A549 (cell line): Measurements from ENCODE around the gene ABCB11. TPM values are rescaled to one million over a fixed set of nuclear protein-coding genes. Genes with fewer than 3 reads are reported as not detected.

ENCODE experiments used
- ATAC-seq, 2 experiments: fragments of 200-7000 bp in 1 of 2; fragments of >200 bp in 1 of 2; cut with Nextera tagmentation in 1 of 2; cut with Tn5 transposase in 1 of 2; 3 replicates each; pipeline versions ENCODE4 v1.8.0 to v1.9.1; 2018 to 2020; ENCODE audit warnings: mild to moderate bottlenecking in 1 of 2, moderate library complexity in 1 of 2
- CTCF ChIA-PET: fragments of 300-600 bp; sonication (Branson Sonifier 250); formaldehyde crosslinking; extraction: SDS; loops from one replicate; lab custom pipeline; 2021; ENCODE audit warnings: antibody characterized with exemption, inconsistent platforms; lab: Yijun Ruan, JAX
- POLR2A ChIA-PET: fragments of 350-600 bp; formaldehyde crosslinking; extraction: SDS; loops from one replicate; lab custom pipeline; 2021; ENCODE audit warnings: antibody characterized with exemption, inconsistent platforms; lab: Yijun Ruan, JAX
- DNase-seq, 2 experiments: peaks; one replicate each; pipeline versions ENCODE4 v3.0.0 to v3.0.0-alpha.2; 2011 to 2016; ENCODE audit warnings: low read depth in 1 of 2, low spot score in 1 of 2
- FAIRE-seq: peaks from 2 replicates; lab custom pipeline; 2011; peaks lifted over from hg19 to GRCh38; lab: Jason Lieb, UNC
- H3K27ac ChIP-seq, 2 experiments: fragments of >200 bp; sonication (Bioruptor Twin); formaldehyde crosslinking; 3 replicates each; pipeline ENCODE4 v1.5.1; 2016 to 2017
- H3K4me1 ChIP-seq: fragments of >200 bp; sonication (Bioruptor Twin); formaldehyde crosslinking; 3 replicates; pipeline ENCODE4 v1.6.1; 2016
- H3K4me2 ChIP-seq: fragments of >200 bp; sonication (Bioruptor Twin); formaldehyde crosslinking; 3 replicates; pipeline ENCODE4 v1.6.1; 2016
- H3K4me3 ChIP-seq: fragments of >200 bp; sonication (Bioruptor Twin); formaldehyde crosslinking; 3 replicates; pipeline ENCODE4 v1.5.1; 2016
- H3K9me3 ChIP-seq: fragments of >200 bp; sonication (Bioruptor Twin); formaldehyde crosslinking; 3 replicates; pipeline ENCODE4 v1.6.1; 2016
- BHLHE40 ChIP-seq: IDR thresholded peaks from 2 replicates; pipeline ENCODE4 v1.6.1; 2012; ENCODE audit warnings: low read depth, low read length, inconsistent platforms
- CBX2 ChIP-seq: fragments of 200-600 bp; sonication (generic); IDR thresholded peaks from 2 replicates; pipeline ENCODE4 v1.6.1; 2016; ENCODE audit warnings: low read depth, mild to moderate bottlenecking, borderline replicate concordance
- CBX8 ChIP-seq: fragments of 200-600 bp; sonication (generic); IDR thresholded peaks from 2 replicates; pipeline ENCODE4 v1.6.1; 2016
- EHMT2 ChIP-seq: fragments of 200-600 bp; sonication (generic); IDR thresholded peaks from 2 replicates; pipeline ENCODE4 v1.6.1; 2016; ENCODE audit warnings: antibody characterized with exemption, low read depth, mild to moderate bottlenecking, moderate library complexity
- GATA3 ChIP-seq: IDR thresholded peaks from 2 replicates; pipeline ENCODE4 v1.6.1; 2012; ENCODE audit warnings: borderline replicate concordance
- HOXB13 ChIP-seq: fragments of 250-450 bp; sonication (Bioruptor Pico); IDR thresholded peaks from 2 replicates; pipeline ENCODE4 v1.5.0; 2020; ENCODE audit warnings: low read depth, mild to moderate bottlenecking, moderate library complexity
- HOXB5 ChIP-seq: fragments of 250-450 bp; sonication (Bioruptor Pico); IDR thresholded peaks from 2 replicates; pipeline ENCODE4 v1.5.0; 2020; ENCODE audit warnings: mild to moderate bottlenecking, moderate library complexity
- JUNB ChIP-seq: fragments of >200 bp; sonication (Bioruptor Twin); formaldehyde crosslinking; IDR thresholded peaks from 2 replicates; pipeline ENCODE4 v1.6.1; 2016
- MAFK ChIP-seq: fragments of 450-650 bp; IDR thresholded peaks from 2 replicates; pipeline ENCODE4 v1.6.1; 2014; ENCODE audit not compliant: partially characterized antibody
- MAZ ChIP-seq: fragments of 150-350 bp; IDR thresholded peaks from 2 replicates; pipeline ENCODE4 v1.6.1; 2014; ENCODE audit warnings: antibody characterized with exemption, low read depth, low read length, borderline replicate concordance
- NFE2L2 ChIP-seq: fragments of 150-350 bp; conservative IDR thresholded peaks from 2 replicates; pipeline ENCODE4 v1.6.1; 2014; ENCODE audit warnings: low read length
- NPAS2 ChIP-seq: fragments of 250-450 bp; sonication (Bioruptor Pico); IDR thresholded peaks from 2 replicates; pipeline ENCODE4 v1.8.0; 2022; ENCODE audit warnings: mild to moderate bottlenecking, moderate library complexity, borderline replicate concordance
- NR3C1 ChIP-seq: fragments of >200 bp; sonication (Bioruptor Twin); formaldehyde crosslinking; IDR thresholded peaks from 3 replicates; pipeline ENCODE4 v1.6.1; 2017
- PHF8 ChIP-seq: fragments of 200-600 bp; sonication (generic); IDR thresholded peaks from 2 replicates; pipeline ENCODE4 v1.6.1; 2016; ENCODE audit warnings: low read depth, mild to moderate bottlenecking, antibody characterized with exemption, moderate library complexity, borderline replicate concordance
- RAD21 ChIP-seq, 2 experiments: fragments of >200 bp in 1 of 2; sonication (Bioruptor Twin) in 1 of 2; formaldehyde crosslinking in 1 of 2; IDR thresholded peaks in 1 of 2; conservative IDR thresholded peaks in 1 of 2; 2 replicates in 1 of 2; 3 replicates in 1 of 2; pipeline ENCODE4 v1.6.1; 2012 to 2018; ENCODE audit warnings: inconsistent platforms in 1 of 2
- RCOR1 ChIP-seq: fragments of 150-350 bp; IDR thresholded peaks from 2 replicates; pipeline ENCODE4 v1.6.1; 2014; ENCODE audit warnings: antibody characterized with exemption, low read length, low read depth
- TFCP2L1 ChIP-seq: fragments of 250-450 bp; sonication (Bioruptor Pico); IDR thresholded peaks from 2 replicates; pipeline ENCODE4 v1.5.0; 2021; ENCODE audit warnings: mild to moderate bottlenecking
- TP53 ChIP-seq: fragments of 250-450 bp; sonication (Bioruptor Pico); IDR thresholded peaks from 2 replicates; pipeline ENCODE4 v1.5.0; 2021; ENCODE audit warnings: mild to moderate bottlenecking, moderate library complexity
- ZFP36 ChIP-seq: fragments of 450-650 bp; IDR thresholded peaks from 2 replicates; pipeline ENCODE4 v1.6.1; 2014; ENCODE audit warnings: borderline replicate concordance; ENCODE audit not compliant: partially characterized antibody
- ZNF302 ChIP-seq: fragments of 250-450 bp; sonication (Bioruptor Pico); IDR thresholded peaks from 2 replicates; pipeline ENCODE4 v1.9.0; 2021; ENCODE audit warnings: inconsistent platforms, mild to moderate bottlenecking, moderate library complexity
- WGBS: methylation state at CpG from one replicate; pipeline ENCODE4 v1.1.6; 2017; ENCODE audit errors: missing lambda C conversion rate; 5-methylcytosine and 5-hydroxymethylcytosine counted together
- polyA plus RNA-seq, 4 experiments: library from polyadenylated mRNA; depleted of rRNA in 3 of 4; stranded (reverse); fragments of >200 nt; fragmentation: RNase III in 1 of 4; extraction: RNeasy Plus Mini Kit Qiagen cat#74134 plus additional on column Dnase treatment in 1 of 4; gene quantifications; 2 replicates in 3 of 4; 3 replicates in 1 of 4; pipeline ENCODE4 v1.2.3, GENCODE V29; 2011 to 2017
- TF ChIP-seq, protein P1 (sequence below): IDR thresholded peaks from 2 replicates; pipeline ENCODE4 v1.6.1; 2012
- TF ChIP-seq, protein P2 (sequence below): fragments of 200-600 bp; sonication (generic); IDR thresholded peaks from 2 replicates; pipeline ENCODE4 v1.6.1; 2016; ENCODE audit warnings: antibody characterized with exemption, mild to moderate bottlenecking, moderate library complexity
- TF ChIP-seq, protein P3 (sequence below): fragments of 250-450 bp; sonication (Bioruptor Pico); IDR thresholded peaks from 2 replicates; pipeline ENCODE4 v1.5.0; 2020; ENCODE audit warnings: low read depth, mild to moderate bottlenecking, moderate library complexity
- TF ChIP-seq, protein P4 (sequence below): fragments of 450-650 bp; IDR thresholded peaks from 2 replicates; pipeline ENCODE4 v1.6.1; 2014; ENCODE audit warnings: antibody characterized with exemption
- TF ChIP-seq, protein P5 (sequence below): fragments of 250-450 bp; sonication (Bioruptor Pico); IDR thresholded peaks from 2 replicates; pipeline ENCODE4 v1.5.0; 2021; ENCODE audit warnings: mild to moderate bottlenecking, moderate library complexity, borderline replicate concordance
- TF ChIP-seq, protein P6 (sequence below): fragments of >200 bp; sonication (Bioruptor Twin); formaldehyde crosslinking; IDR thresholded peaks from 3 replicates; pipeline ENCODE4 v1.6.1; 2016
- TF ChIP-seq, protein P7 (sequence below): fragments of >200 bp; sonication (Bioruptor Twin); formaldehyde crosslinking; IDR thresholded peaks from 2 replicates; pipeline ENCODE4 v1.6.1; 2016

ABCB11 gene
- polyA plus RNA-seq, 2 of the 4 experiments (the other 2 are of a cell fraction): not detected

DNA sequence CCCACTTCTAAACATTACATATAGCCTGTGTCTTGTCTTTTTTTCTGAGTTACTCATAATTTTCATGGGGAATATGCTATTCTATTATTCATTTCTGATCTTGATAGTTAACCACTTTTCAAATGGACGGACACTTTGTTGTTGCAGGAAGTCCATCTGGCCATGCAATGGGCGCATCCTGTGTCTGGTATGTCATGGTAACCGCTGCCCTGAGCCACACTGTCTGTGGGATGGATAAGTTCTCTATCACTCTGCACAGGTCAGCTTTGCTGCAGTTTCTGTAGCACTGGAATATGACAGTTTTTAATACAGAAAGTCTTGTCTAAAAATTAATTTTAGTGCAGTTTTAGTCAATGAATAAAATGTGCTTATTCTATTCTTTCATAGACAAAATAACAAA lies 126.8 kb downstream of the ABCB11 start:
- FAIRE-seq (no peak), ATAC-seq (no peak), DNase-seq (no peak)
- Histone ChIP-seq H3K9me3 (no peaks in the 10 kb centered on the region), H3K4me3 (no peak overlapping the region), H3K4me1 (no peaks in the 10 kb centered on the region), H3K27ac (no peak overlapping the region), H3K4me2 (no peak overlapping the region)
- POLR2A ChIA-PET: no interaction called here
- TF ChIP-seq, protein P1, sequence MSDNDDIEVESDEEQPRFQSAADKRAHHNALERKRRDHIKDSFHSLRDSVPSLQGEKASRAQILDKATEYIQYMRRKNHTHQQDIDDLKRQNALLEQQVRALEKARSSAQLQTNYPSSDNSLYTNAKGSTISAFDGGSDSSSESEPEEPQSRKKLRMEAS: no peak
- TF ChIP-seq NR3C1: no peak
- no peak for TF ChIP-seq JUNB
- no peak for TF ChIP-seq MAFK
- TF ChIP-seq, protein P2, sequence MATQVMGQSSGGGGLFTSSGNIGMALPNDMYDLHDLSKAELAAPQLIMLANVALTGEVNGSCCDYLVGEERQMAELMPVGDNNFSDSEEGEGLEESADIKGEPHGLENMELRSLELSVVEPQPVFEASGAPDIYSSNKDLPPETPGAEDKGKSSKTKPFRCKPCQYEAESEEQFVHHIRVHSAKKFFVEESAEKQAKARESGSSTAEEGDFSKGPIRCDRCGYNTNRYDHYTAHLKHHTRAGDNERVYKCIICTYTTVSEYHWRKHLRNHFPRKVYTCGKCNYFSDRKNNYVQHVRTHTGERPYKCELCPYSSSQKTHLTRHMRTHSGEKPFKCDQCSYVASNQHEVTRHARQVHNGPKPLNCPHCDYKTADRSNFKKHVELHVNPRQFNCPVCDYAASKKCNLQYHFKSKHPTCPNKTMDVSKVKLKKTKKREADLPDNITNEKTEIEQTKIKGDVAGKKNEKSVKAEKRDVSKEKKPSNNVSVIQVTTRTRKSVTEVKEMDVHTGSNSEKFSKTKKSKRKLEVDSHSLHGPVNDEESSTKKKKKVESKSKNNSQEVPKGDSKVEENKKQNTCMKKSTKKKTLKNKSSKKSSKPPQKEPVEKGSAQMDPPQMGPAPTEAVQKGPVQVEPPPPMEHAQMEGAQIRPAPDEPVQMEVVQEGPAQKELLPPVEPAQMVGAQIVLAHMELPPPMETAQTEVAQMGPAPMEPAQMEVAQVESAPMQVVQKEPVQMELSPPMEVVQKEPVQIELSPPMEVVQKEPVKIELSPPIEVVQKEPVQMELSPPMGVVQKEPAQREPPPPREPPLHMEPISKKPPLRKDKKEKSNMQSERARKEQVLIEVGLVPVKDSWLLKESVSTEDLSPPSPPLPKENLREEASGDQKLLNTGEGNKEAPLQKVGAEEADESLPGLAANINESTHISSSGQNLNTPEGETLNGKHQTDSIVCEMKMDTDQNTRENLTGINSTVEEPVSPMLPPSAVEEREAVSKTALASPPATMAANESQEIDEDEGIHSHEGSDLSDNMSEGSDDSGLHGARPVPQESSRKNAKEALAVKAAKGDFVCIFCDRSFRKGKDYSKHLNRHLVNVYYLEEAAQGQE: no peak
- TF ChIP-seq, protein P3, sequence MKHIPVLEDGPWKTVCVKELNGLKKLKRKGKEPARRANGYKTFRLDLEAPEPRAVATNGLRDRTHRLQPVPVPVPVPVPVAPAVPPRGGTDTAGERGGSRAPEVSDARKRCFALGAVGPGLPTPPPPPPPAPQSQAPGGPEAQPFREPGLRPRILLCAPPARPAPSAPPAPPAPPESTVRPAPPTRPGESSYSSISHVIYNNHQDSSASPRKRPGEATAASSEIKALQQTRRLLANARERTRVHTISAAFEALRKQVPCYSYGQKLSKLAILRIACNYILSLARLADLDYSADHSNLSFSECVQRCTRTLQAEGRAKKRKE (CRISPR knock-in tag): no peak
- TF ChIP-seq HOXB13 (CRISPR knock-in tag): no peak
- TF ChIP-seq, protein P4, sequence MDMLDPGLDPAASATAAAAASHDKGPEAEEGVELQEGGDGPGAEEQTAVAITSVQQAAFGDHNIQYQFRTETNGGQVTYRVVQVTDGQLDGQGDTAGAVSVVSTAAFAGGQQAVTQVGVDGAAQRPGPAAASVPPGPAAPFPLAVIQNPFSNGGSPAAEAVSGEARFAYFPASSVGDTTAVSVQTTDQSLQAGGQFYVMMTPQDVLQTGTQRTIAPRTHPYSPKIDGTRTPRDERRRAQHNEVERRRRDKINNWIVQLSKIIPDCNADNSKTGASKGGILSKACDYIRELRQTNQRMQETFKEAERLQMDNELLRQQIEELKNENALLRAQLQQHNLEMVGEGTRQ: no peak
- no peak for TF ChIP-seq EHMT2
- no peak for TF ChIP-seq MAZ
- TF ChIP-seq, protein P5, sequence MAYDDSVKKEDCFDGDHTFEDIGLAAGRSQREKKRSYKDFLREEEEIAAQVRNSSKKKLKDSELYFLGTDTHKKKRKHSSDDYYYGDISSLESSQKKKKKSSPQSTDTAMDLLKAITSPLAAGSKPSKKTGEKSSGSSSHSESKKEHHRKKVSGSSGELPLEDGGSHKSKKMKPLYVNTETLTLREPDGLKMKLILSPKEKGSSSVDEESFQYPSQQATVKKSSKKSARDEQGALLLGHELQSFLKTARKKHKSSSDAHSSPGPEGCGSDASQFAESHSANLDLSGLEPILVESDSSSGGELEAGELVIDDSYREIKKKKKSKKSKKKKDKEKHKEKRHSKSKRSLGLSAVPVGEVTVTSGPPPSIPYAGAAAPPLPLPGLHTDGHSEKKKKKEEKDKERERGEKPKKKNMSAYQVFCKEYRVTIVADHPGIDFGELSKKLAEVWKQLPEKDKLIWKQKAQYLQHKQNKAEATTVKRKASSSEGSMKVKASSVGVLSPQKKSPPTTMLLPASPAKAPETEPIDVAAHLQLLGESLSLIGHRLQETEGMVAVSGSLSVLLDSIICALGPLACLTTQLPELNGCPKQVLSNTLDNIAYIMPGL: no peak
- no peak for TF ChIP-seq CBX2
- TF ChIP-seq ZFP36: no peak
- no peak for TF ChIP-seq BHLHE40
- TF ChIP-seq RCOR1: no peak
- TF ChIP-seq GATA3: no peak
- no peak for TF ChIP-seq NPAS2
- TF ChIP-seq HOXB5 (CRISPR knock-in tag): no peak
- 40% methylated on average over 3 of the region's 3 CpGs for WGBS
- CTCF ChIA-PET: no interaction called here

DNA sequence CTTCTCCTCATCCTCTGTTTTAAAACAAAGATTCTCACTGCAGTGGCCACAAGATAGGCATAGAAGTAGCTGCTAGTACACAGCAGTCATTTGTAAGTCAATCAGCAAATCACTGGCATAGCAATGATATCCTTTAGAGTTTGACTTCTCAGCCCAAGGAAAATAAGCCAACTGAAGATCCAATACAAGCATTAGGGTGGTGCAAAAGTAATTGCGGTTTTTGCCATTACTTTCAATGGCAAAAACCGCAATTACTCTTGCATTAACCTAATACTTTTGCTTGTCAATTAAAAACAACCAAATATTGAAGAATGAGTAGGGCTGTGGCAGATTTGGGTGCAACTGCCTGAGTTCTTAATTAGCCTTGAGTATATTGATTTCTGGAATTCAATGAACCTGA lies 127.2 kb downstream of the ABCB11 start:
- H3K9me3 ChIP-seq: no peaks in the 10 kb centered on the region
- CTCF ChIA-PET: no interaction called here
- no peaks in the 10 kb centered on the region for H3K4me1 ChIP-seq
- POLR2A ChIA-PET: no interaction called here
- H3K4me3 ChIP-seq: no peak overlapping the region
- H3K4me2 ChIP-seq: no peak overlapping the region
- DNase-seq (no peak), ATAC-seq (no peak), FAIRE-seq (no peak)
- WGBS: 44% methylated on average over 2 of the region's 2 CpGs
- H3K27ac ChIP-seq: no peak overlapping the region
- TF ChIP-seq, protein P3 (CRISPR knock-in tag): no peak
- TF ChIP-seq BHLHE40 (no peak), GATA3 (no peak), TFCP2L1 (CRISPR knock-in tag) (no peak), ZNF302 (CRISPR knock-in tag) (no peak), RAD21 (conservative IDR thresholded peaks at IDR 0.05 in 1 of 2, IDR thresholded peaks at IDR 0.05 in 1 of 2) (no peak), CBX8 (no peak), TP53 (CRISPR knock-in tag) (no peak), NFE2L2 (no peak), PHF8 (no peak)
- TF ChIP-seq, protein P6, sequence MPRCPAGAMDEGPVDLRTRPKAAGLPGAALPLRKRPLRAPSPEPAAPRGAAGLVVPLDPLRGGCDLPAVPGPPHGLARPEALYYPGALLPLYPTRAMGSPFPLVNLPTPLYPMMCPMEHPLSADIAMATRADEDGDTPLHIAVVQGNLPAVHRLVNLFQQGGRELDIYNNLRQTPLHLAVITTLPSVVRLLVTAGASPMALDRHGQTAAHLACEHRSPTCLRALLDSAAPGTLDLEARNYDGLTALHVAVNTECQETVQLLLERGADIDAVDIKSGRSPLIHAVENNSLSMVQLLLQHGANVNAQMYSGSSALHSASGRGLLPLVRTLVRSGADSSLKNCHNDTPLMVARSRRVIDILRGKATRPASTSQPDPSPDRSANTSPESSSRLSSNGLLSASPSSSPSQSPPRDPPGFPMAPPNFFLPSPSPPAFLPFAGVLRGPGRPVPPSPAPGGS: no peak
- TF ChIP-seq, protein P7, sequence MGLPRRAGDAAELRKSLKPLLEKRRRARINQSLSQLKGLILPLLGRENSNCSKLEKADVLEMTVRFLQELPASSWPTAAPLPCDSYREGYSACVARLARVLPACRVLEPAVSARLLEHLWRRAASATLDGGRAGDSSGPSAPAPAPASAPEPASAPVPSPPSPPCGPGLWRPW: no peak
- TF ChIP-seq, protein P4: no peak
